ENCODE data around the gene SSBP3. TPM values are rescaled to one million over a fixed set of nuclear protein-coding genes. Genes with fewer than 3 reads are reported as not detected.
A peak's percentile ranks its signal among the peaks of the same experiment; 100 is the strongest.

SSBP3 gene
- total and polyA plus RNA-seq, 2 experiments from 2014 or later = 47.4 to 68.6 TPM

DNA sequence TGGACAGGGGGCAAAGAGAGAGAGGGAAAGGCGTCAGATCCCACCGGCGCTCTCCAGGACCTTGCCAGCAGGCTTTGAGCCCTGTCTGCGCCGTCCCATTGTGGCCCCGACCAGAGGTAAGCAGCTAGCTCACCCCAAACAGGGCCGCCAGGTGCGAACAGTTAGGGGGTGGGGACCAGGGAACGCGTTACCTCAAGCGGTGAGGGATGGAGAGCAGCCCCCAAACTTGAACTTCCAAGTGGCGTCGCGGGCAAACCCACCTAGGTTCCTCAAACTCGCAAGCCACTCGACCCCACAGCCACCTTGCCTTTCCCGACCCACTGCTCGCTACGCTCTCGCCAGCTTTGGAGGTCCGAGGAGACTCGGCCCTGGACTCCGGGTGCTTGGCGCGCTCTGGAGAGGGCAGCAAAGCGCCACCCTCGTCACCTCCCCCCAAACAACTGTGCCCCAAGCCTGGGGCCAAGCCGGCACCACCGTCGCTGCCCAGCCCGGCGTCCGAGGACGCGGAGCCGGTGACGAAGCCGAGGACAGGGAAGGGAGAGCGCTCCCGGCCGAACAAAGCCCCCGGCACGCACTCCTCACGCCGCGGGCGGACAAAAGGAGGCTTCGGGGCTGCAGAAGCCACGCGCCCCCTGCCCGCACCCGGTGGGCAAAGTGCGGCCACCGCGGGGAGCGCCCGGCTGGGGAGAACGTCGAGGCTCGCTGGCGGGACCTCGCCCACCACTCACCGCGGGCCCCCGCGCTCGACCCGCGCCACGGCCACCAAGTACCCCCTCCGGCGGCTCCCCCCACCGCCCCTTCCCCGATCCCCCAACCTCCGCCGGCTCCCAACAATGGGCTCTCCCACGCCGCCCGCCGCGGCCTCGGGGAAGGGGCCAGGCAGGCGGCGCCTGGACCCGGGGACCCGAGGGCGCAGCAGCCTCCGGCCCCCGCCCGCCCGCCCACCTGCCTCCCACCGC, 976 bp downstream of the SSBP3 start:
- Mint-ChIP-seq H3K9me3 (no peaks in the 10 kb centered on the region), H3K27ac (no peak overlapping the region), H3K4me1 (peaks cover 66% of the 10 kb centered on the region), H3K36me3 (ENCODE audit: low read depth) (peaks cover 46% of the 10 kb centered on the region), H3K4me3 (peak overlapping the region; percentile 78), H3K27me3 (ENCODE audit: insufficient read depth, low read depth, poor library complexity) (peaks cover 19% of the 10 kb centered on the region)
- Histone ChIP-seq H3K27ac (ENCODE audit: low read depth) (no peak overlapping the region), H3K79me2 (replicated peaks; ENCODE audit: insufficient read depth) (peaks cover 53% of the 10 kb centered on the region), H3K9me2 (ENCODE audit: insufficient read depth) (no peaks in the 10 kb centered on the region), H3K36me3 (ENCODE audit: insufficient read depth) (peaks cover 26% of the 10 kb centered on the region), H3K4me3 (peak overlapping the region; percentile 98), H4K20me1 (replicated peaks; ENCODE audit: insufficient read depth) (peaks cover 44% of the 10 kb centered on the region), H3K4me2 (peak overlapping the region; percentile 96), H3K27me3 (ENCODE audit: insufficient read depth) (no peaks in the 10 kb centered on the region), H3K4me1 (ENCODE audit: insufficient read depth) (peaks cover 50% of the 10 kb centered on the region), H2AFZ (no peak overlapping the region), H3F3A (replicated peaks; ENCODE audit: low read depth) (no peaks in the 10 kb centered on the region; the same call in none of the 2 replicates)
- peak; percentile 19 for ATAC-seq
- peak; percentile 69 for DNase-seq (ENCODE audit: low spot score)
- TF ChIP-seq JUNB (IDR thresholded peaks at IDR 0.05; ENCODE audit: unreplicated experiment) (no peak), ZNF331 (CRISPR knock-in tag; IDR thresholded peaks at IDR 0.05; ENCODE audit: low read depth) (no peak), CREB1 (CRISPR knock-in tag; IDR thresholded peaks at IDR 0.05; ENCODE audit: low read depth) (no peak), POLR2AphosphoS5 (IDR thresholded peaks at IDR 0.05; ENCODE audit: low read depth) (peak; percentile 32; the same call in 1 of the 2 replicates), STAT1 (IDR thresholded peaks at IDR 0.05; ENCODE audit: unreplicated experiment) (no peak)
- TF ChIP-seq, protein P1, sequence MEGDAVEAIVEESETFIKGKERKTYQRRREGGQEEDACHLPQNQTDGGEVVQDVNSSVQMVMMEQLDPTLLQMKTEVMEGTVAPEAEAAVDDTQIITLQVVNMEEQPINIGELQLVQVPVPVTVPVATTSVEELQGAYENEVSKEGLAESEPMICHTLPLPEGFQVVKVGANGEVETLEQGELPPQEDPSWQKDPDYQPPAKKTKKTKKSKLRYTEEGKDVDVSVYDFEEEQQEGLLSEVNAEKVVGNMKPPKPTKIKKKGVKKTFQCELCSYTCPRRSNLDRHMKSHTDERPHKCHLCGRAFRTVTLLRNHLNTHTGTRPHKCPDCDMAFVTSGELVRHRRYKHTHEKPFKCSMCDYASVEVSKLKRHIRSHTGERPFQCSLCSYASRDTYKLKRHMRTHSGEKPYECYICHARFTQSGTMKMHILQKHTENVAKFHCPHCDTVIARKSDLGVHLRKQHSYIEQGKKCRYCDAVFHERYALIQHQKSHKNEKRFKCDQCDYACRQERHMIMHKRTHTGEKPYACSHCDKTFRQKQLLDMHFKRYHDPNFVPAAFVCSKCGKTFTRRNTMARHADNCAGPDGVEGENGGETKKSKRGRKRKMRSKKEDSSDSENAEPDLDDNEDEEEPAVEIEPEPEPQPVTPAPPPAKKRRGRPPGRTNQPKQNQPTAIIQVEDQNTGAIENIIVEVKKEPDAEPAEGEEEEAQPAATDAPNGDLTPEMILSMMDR (conservative IDR thresholded peaks at IDR 0.05; ENCODE audit: low read depth in 2 of 2) = peak in 1 of 2 experiments; percentile 39; a peak in 2 of 4 replicates
- TF ChIP-seq, protein P2, sequence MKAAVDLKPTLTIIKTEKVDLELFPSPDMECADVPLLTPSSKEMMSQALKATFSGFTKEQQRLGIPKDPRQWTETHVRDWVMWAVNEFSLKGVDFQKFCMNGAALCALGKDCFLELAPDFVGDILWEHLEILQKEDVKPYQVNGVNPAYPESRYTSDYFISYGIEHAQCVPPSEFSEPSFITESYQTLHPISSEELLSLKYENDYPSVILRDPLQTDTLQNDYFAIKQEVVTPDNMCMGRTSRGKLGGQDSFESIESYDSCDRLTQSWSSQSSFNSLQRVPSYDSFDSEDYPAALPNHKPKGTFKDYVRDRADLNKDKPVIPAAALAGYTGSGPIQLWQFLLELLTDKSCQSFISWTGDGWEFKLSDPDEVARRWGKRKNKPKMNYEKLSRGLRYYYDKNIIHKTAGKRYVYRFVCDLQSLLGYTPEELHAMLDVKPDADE (IDR thresholded peaks at IDR 0.05) = no peak

DNA sequence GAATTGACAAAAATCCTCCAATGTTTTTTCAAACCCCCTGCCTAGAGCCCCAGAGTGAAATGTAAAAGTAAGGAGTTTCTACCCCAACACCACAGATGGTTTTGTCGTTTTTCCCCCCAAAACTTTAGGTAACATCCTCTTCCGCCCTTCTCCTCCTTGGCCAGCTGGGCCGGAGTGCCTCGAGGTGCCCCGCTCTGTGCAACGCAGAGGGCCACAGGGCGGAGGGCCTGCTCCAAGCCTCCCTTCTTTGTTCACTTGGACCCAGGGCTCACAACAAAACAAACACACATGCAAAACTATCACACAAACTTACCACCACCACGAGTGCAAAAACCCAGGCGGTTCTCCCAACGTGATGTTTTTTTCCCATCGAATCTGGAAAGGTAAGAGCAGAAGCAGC, 1.9 kb downstream of the SSBP3 start:
- peak overlapping the region; percentile 78 for H3K4me3 Mint-ChIP-seq
- peaks cover 19% of the 10 kb centered on the region for H3K27me3 Mint-ChIP-seq (ENCODE audit: insufficient read depth, low read depth, poor library complexity)
- Histone ChIP-seq H3K4me3 (peak overlapping the region; percentile 98), H3K36me3 (ENCODE audit: insufficient read depth) (peaks cover 34% of the 10 kb centered on the region), H3K27me3 (ENCODE audit: insufficient read depth) (no peaks in the 10 kb centered on the region), H4K20me1 (replicated peaks; ENCODE audit: insufficient read depth) (peaks cover 52% of the 10 kb centered on the region), H2AFZ (no peak overlapping the region), H3F3A (replicated peaks; ENCODE audit: low read depth) (no peaks in the 10 kb centered on the region; the same call in none of the 2 replicates), H3K4me1 (ENCODE audit: insufficient read depth) (peaks cover 40% of the 10 kb centered on the region), H3K79me2 (replicated peaks; ENCODE audit: insufficient read depth) (peaks cover 63% of the 10 kb centered on the region), H3K4me2 (peak overlapping the region; percentile 96), H3K9me2 (ENCODE audit: insufficient read depth) (no peaks in the 10 kb centered on the region), H3K27ac (ENCODE audit: low read depth) (no peak overlapping the region)
- ATAC-seq = no peak
- no peak for DNase-seq (ENCODE audit: low spot score)
- H3K27ac Mint-ChIP-seq = peak overlapping the region; percentile 59; the same call in 1 of the 2 replicates
- H3K9me3 Mint-ChIP-seq = no peaks in the 10 kb centered on the region
- H3K36me3 Mint-ChIP-seq (ENCODE audit: low read depth) = peaks cover 56% of the 10 kb centered on the region
- H3K4me1 Mint-ChIP-seq = peaks cover 63% of the 10 kb centered on the region
- TF ChIP-seq JUNB (IDR thresholded peaks at IDR 0.05; ENCODE audit: unreplicated experiment) = no peak
- TF ChIP-seq, protein P3, sequence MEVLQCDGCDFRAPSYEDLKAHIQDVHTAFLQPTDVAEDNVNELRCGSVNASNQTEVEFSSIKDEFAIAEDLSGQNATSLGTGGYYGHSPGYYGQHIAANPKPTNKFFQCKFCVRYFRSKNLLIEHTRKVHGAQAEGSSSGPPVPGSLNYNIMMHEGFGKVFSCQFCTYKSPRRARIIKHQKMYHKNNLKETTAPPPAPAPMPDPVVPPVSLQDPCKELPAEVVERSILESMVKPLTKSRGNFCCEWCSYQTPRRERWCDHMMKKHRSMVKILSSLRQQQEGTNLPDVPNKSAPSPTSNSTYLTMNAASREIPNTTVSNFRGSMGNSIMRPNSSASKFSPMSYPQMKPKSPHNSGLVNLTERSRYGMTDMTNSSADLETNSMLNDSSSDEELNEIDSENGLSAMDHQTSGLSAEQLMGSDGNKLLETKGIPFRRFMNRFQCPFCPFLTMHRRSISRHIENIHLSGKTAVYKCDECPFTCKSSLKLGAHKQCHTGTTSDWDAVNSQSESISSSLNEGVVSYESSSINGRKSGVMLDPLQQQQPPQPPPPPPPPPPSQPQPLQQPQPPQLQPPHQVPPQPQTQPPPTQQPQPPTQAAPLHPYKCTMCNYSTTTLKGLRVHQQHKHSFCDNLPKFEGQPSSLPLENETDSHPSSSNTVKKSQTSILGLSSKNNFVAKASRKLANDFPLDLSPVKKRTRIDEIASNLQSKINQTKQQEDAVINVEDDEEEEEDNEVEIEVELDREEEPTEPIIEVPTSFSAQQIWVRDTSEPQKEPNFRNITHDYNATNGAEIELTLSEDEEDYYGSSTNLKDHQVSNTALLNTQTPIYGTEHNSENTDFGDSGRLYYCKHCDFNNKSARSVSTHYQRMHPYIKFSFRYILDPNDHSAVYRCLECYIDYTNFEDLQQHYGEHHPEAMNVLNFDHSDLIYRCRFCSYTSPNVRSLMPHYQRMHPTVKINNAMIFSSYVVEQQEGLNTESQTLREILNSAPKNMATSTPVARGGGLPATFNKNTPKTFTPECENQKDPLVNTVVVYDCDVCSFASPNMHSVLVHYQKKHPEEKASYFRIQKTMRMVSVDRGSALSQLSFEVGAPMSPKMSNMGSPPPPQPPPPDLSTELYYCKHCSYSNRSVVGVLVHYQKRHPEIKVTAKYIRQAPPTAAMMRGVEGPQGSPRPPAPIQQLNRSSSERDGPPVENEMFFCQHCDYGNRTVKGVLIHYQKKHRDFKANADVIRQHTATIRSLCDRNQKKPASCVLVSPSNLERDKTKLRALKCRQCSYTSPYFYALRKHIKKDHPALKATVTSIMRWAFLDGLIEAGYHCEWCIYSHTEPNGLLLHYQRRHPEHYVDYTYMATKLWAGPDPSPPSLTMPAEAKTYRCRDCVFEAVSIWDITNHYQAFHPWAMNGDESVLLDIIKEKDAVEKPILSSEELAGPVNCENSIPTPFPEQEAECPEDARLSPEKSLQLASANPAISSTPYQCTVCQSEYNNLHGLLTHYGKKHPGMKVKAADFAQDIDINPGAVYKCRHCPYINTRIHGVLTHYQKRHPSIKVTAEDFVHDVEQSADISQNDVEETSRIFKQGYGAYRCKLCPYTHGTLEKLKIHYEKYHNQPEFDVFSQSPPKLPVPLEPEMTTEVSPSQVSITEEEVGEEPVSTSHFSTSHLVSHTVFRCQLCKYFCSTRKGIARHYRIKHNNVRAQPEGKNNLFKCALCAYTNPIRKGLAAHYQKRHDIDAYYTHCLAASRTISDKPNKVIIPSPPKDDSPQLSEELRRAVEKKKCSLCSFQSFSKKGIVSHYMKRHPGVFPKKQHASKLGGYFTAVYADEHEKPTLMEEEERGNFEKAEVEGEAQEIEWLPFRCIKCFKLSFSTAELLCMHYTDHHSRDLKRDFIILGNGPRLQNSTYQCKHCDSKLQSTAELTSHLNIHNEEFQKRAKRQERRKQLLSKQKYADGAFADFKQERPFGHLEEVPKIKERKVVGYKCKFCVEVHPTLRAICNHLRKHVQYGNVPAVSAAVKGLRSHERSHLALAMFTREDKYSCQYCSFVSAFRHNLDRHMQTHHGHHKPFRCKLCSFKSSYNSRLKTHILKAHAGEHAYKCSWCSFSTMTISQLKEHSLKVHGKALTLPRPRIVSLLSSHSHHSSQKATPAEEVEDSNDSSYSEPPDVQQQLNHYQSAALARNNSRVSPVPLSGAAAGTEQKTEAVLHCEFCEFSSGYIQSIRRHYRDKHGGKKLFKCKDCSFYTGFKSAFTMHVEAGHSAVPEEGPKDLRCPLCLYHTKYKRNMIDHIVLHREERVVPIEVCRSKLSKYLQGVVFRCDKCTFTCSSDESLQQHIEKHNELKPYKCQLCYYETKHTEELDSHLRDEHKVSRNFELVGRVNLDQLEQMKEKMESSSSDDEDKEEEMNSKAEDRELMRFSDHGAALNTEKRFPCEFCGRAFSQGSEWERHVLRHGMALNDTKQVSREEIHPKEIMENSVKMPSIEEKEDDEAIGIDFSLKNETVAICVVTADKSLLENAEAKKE (CRISPR knock-in tag; IDR thresholded peaks at IDR 0.05) = no peak
- TF ChIP-seq, protein P2 (IDR thresholded peaks at IDR 0.05) = no peak
- no peak for TF ChIP-seq NANOG (IDR thresholded peaks at IDR 0.05; ENCODE audit: borderline replicate concordance)
